ENCODE results near the gene ADORA1.

ADORA1 gene

GRCh38 chr1:203185061-203185461 lies 57.5 kb downstream of the ADORA1 start:
- TF ChIP-seq TEAD4 (IDR thresholded peaks at IDR 0.05) = no peak
- no peak for TF ChIP-seq EGR1 (IDR thresholded peaks at IDR 0.05)
- no peak for TF ChIP-seq REST (IDR thresholded peaks at IDR 0.05; ENCODE audit: low read depth)
- no peak for TF ChIP-seq MAX (IDR thresholded peaks at IDR 0.05)
- no peak for TF ChIP-seq YY1 (IDR thresholded peaks at IDR 0.05; ENCODE audit: low read depth)
- no peak for TF ChIP-seq NFIC (IDR thresholded peaks at IDR 0.05)
- no peak for TF ChIP-seq RAD21 (IDR thresholded peaks at IDR 0.05; ENCODE audit: low read depth)

- TF ChIP-seq ZBTB7A (IDR thresholded peaks at IDR 0.05; ENCODE audit: low read depth) (no peak), NFIC (IDR thresholded peaks at IDR 0.05) (no peak), FOXM1 (IDR thresholded peaks at IDR 0.05; ENCODE audit: borderline replicate concordance, low read depth) (no peak), RAD21 (IDR thresholded peaks at IDR 0.05; ENCODE audit: low read depth) (no peak), TCF12 (IDR thresholded peaks at IDR 0.05; ENCODE audit: low read depth) (no peak), MAX (IDR thresholded peaks at IDR 0.05) (no peak), USF1 (IDR thresholded peaks at IDR 0.05) (no peak), CEBPB (IDR thresholded peaks at IDR 0.05) (no peak), TAF1 (IDR thresholded peaks at IDR 0.05; ENCODE audit: low read depth) (no peak), TEAD4 (IDR thresholded peaks at IDR 0.05) (no peak), EP300 (IDR thresholded peaks at IDR 0.05; ENCODE audit: borderline replicate concordance) (no peak), YY1 (IDR thresholded peaks at IDR 0.05; ENCODE audit: low read depth) (no peak), CREB1 (IDR thresholded peaks at IDR 0.05; ENCODE audit: low read depth) (no peak), REST (IDR thresholded peaks at IDR 0.05; ENCODE audit: low read depth) (no peak), EGR1 (IDR thresholded peaks at IDR 0.05) (no peak)
These were observed 58.1 kb downstream of the ADORA1 start for GRCh38 chr1:203185585-203185984.

GRCh38 chr1:203186091-203186445 lies 58.5 kb downstream of the ADORA1 start:
- TF ChIP-seq NFIC (IDR thresholded peaks at IDR 0.05) = no peak
- no peak for TF ChIP-seq FOXM1 (IDR thresholded peaks at IDR 0.05; ENCODE audit: borderline replicate concordance, low read depth)

- TF ChIP-seq TCF12 (IDR thresholded peaks at IDR 0.05; ENCODE audit: low read depth) = no peak
These were observed 59.1 kb downstream of the ADORA1 start, which contains the start of gene CHI3L1 for GRCh38 chr1:203186446-203187303. Gene CHI3L1 (minus strand): TSS chr1:203186704. CDS start chr1:203186623, 81 bp downstream.

GRCh38 chr1:203187304-203187685 lies 59.8 kb downstream of the ADORA1 start:
- TF ChIP-seq TCF12 (IDR thresholded peaks at IDR 0.05; ENCODE audit: low read depth) (no peak), NFIC (IDR thresholded peaks at IDR 0.05) (no peak), RAD21 (IDR thresholded peaks at IDR 0.05; ENCODE audit: low read depth) (no peak), USF1 (IDR thresholded peaks at IDR 0.05) (no peak)

GRCh38 chr1:203187689-203188264 lies 60.3 kb downstream of the ADORA1 start:
- TF ChIP-seq CREB1 (IDR thresholded peaks at IDR 0.05; ENCODE audit: low read depth) = no peak
- no peak for TF ChIP-seq TAF1 (IDR thresholded peaks at IDR 0.05; ENCODE audit: low read depth)
- no peak for TF ChIP-seq ZBTB7A (IDR thresholded peaks at IDR 0.05; ENCODE audit: low read depth)
- TF ChIP-seq EP300 (IDR thresholded peaks at IDR 0.05; ENCODE audit: borderline replicate concordance) = no peak
- TF ChIP-seq USF1 (IDR thresholded peaks at IDR 0.05) = no peak
- no peak for TF ChIP-seq NFIC (IDR thresholded peaks at IDR 0.05)
- no peak for TF ChIP-seq EGR1 (IDR thresholded peaks at IDR 0.05)
- no peak for TF ChIP-seq TCF12 (IDR thresholded peaks at IDR 0.05; ENCODE audit: low read depth)
- TF ChIP-seq MAX (IDR thresholded peaks at IDR 0.05) = no peak

Data from Ishikawa (cell line).